Mesenchymal stem cell (in vitro differentiated cells and primary cell): Measurements from ENCODE around the gene TRIM49C. TPM values are rescaled to one million over a fixed set of nuclear protein-coding genes. Genes with fewer than 3 reads are reported as not detected.
"Not testable (repeated sequence)": the region's sequence is repeated elsewhere in the genome, so short reads cannot be mapped to it uniquely, and the experiment has no call there.

Experiments
- DNase-seq: peaks from one replicate; pipeline ENCODE4 v3.0.0-alpha.2; 2013
- H2AFZ ChIP-seq: one replicate; pipeline ENCODE4 v1.6.1; 2013; ENCODE audit warnings: low read depth, mild to moderate bottlenecking, control low read depth, inconsistent platforms, low read length, moderate library complexity
- H2AK5ac ChIP-seq: 2 replicates; pipeline ENCODE4 v1.6.1; 2013; ENCODE audit warnings: low read length, moderate library complexity, mild to moderate bottlenecking, inconsistent platforms; ENCODE audit not compliant: severe bottlenecking
- H2BK120ac ChIP-seq: one replicate; pipeline ENCODE4 v1.6.1; 2013; ENCODE audit warnings: low read depth, mild to moderate bottlenecking, inconsistent platforms, low read length, moderate library complexity
- H2BK12ac ChIP-seq, 2 experiments: one replicate each; pipeline ENCODE4 v1.6.1; 2013; ENCODE audit warnings: inconsistent platforms in 2 of 2, low read length in 2 of 2, mild to moderate bottlenecking in 2 of 2, moderate library complexity in 2 of 2, control low read depth in 1 of 2
- H2BK15ac ChIP-seq: one replicate; pipeline ENCODE4 v1.6.1; 2013; ENCODE audit warnings: mild to moderate bottlenecking, low read depth, inconsistent platforms; ENCODE audit not compliant: poor library complexity, severe bottlenecking
- H2BK5ac ChIP-seq: 2 replicates; pipeline ENCODE4 v1.6.1; 2013; ENCODE audit warnings: low read depth, mild to moderate bottlenecking, low read length, control low read depth, inconsistent platforms; ENCODE audit not compliant: poor library complexity, severe bottlenecking
- H3K14ac ChIP-seq, 2 experiments: one replicate each; pipeline ENCODE4 v1.6.1; 2013; ENCODE audit warnings: inconsistent platforms in 2 of 2, low read length in 2 of 2, control low read depth in 1 of 2, mild to moderate bottlenecking in 1 of 2, moderate library complexity in 1 of 2
- H3K18ac ChIP-seq, 2 experiments: one replicate each; pipeline ENCODE4 v1.6.1; 2013; ENCODE audit warnings: inconsistent platforms in 2 of 2, low read length in 2 of 2, control low read depth in 1 of 2, low read depth in 1 of 2, mild to moderate bottlenecking in 1 of 2
- H3K23ac ChIP-seq, 2 experiments: one replicate each; pipeline ENCODE4 v1.6.1; 2013; ENCODE audit warnings: inconsistent platforms in 2 of 2, low read length in 2 of 2, mild to moderate bottlenecking in 2 of 2, moderate library complexity in 2 of 2, control low read depth in 1 of 2
- H3K27ac ChIP-seq: 2 replicates; pipeline ENCODE4 v1.5.1; 2013; ENCODE audit warnings: mild to moderate bottlenecking, moderate library complexity, low read length, control low read depth, inconsistent platforms; ENCODE audit not compliant: poor library complexity, severe bottlenecking
- H3K27me3 ChIP-seq, 2 experiments: 2 replicates each; pipeline versions ENCODE4 v1.6.1 to v1.7.0; 2013; ENCODE audit warnings: low read length in 2 of 2, mild to moderate bottlenecking in 2 of 2, moderate library complexity in 2 of 2, control low read depth in 1 of 2, inconsistent platforms in 1 of 2; ENCODE audit not compliant: control insufficient read depth in 1 of 2, insufficient read depth in 1 of 2
- H3K36me3 ChIP-seq, 2 experiments: 2 replicates each; pipeline versions ENCODE4 v1.6.1 to v1.7.0; 2013; ENCODE audit warnings: low read length in 2 of 2, control low read depth in 1 of 2, inconsistent platforms in 1 of 2, low read depth in 1 of 2, mild to moderate bottlenecking in 1 of 2; ENCODE audit not compliant: insufficient read depth in 2 of 2, control insufficient read depth in 1 of 2
- H3K4ac ChIP-seq, 2 experiments: one replicate each; pipeline ENCODE4 v1.6.1; 2013; ENCODE audit warnings: inconsistent platforms in 2 of 2, low read length in 2 of 2, mild to moderate bottlenecking in 2 of 2, moderate library complexity in 2 of 2, control low read depth in 1 of 2, low read depth in 1 of 2
- H3K4me1 ChIP-seq: 2 replicates; pipeline ENCODE4 v1.6.1; 2013; ENCODE audit warnings: low read depth, low read length, control low read depth; ENCODE audit not compliant: control insufficient read depth, insufficient read depth
- H3K4me2 ChIP-seq: 2 replicates; pipeline ENCODE4 v1.6.1; 2013; ENCODE audit warnings: low read length, mild to moderate bottlenecking, inconsistent platforms; ENCODE audit not compliant: poor library complexity, severe bottlenecking
- H3K4me3 ChIP-seq, 2 experiments: 2 replicates each; pipeline versions ENCODE4 v1.5.1 to v1.7.0; 2013; ENCODE audit warnings: low read length in 2 of 2, mild to moderate bottlenecking in 2 of 2, control low read depth in 1 of 2, low read depth in 1 of 2; ENCODE audit not compliant: insufficient read depth in 1 of 2
- H3K79me1 ChIP-seq: replicated peaks from 2 replicates; pipeline ENCODE4 v1.6.1; 2013; ENCODE audit warnings: mild to moderate bottlenecking, control low read depth, low read length, inconsistent platforms; ENCODE audit not compliant: poor library complexity, severe bottlenecking
- H3K9ac ChIP-seq: 2 replicates; pipeline ENCODE4 v1.7.0; 2013; ENCODE audit warnings: mild to moderate bottlenecking, low read length, moderate library complexity
- H3K9me3 ChIP-seq: 2 replicates; pipeline ENCODE4 v1.7.0; 2013; ENCODE audit warnings: mild to moderate bottlenecking, low read length; ENCODE audit not compliant: control insufficient read depth
- H4K8ac ChIP-seq: one replicate; pipeline ENCODE4 v1.6.1; 2013; ENCODE audit warnings: inconsistent platforms, mild to moderate bottlenecking, low read length, moderate library complexity
- H4K91ac ChIP-seq: one replicate; pipeline ENCODE4 v1.6.1; 2013; ENCODE audit warnings: mild to moderate bottlenecking, low read length, inconsistent platforms
- WGBS: methylation state at CpG from one replicate; pipeline ENCODE4 v1.1.7; 2013; ENCODE audit warnings: mixed read lengths; 5-methylcytosine and 5-hydroxymethylcytosine counted together
- polyA plus RNA-seq, 2 experiments: library from polyadenylated mRNA; stranded (reverse); fragments of 200-250 nt; gene quantifications; one replicate each; pipeline ENCODE4 v1.2.3, GENCODE V29; 2013

Gene TRIM49C, protein sequence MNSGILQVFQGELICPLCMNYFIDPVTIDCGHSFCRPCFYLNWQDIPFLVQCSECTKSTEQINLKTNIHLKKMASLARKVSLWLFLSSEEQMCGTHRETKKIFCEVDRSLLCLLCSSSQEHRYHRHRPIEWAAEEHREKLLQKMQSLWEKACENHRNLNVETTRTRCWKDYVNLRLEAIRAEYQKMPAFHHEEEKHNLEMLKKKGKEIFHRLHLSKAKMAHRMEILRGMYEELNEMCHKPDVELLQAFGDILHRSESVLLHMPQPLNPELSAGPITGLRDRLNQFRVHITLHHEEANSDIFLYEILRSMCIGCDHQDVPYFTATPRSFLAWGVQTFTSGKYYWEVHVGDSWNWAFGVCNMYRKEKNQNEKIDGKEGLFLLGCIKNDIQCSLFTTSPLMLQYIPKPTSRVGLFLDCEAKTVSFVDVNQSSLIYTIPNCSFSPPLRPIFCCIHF
- polyA plus RNA-seq (2013, experiment 1 of 2), result not detected
- polyA plus RNA-seq (2013, experiment 2 of 2), result not detected

DNA sequence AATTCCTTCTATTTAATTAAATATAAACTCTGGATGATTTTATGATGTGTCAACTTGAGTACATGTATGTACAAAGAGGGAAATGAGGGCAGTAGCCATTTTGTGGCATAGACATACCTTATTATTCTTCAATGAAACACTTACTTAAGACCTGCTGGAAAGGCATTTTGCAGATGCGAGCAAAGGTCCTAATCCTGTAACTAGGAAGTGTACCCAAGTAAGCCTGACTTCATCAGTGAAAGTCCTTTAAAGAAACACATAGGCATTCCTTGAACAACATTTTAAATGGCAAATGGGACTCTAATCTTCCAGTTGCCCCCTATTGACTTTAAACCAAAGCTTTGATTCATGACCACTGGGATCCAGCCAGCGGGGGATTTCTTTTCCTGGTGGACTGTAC lies at the start of gene TRIM49C:
TSS of gene TRIM49C (plus strand) at position 301 of the 400 bp plus-strand sequence. CDS start 4,106 bp downstream, outside the sequence.
- H4K91ac ChIP-seq, H3K18ac ChIP-seq, H2BK12ac ChIP-seq, H3K27ac ChIP-seq, H2BK120ac ChIP-seq, H2AK5ac ChIP-seq, H3K36me3 ChIP-seq, H2BK15ac ChIP-seq, H2AFZ ChIP-seq, H3K4ac ChIP-seq, H3K4me2 ChIP-seq, DNase-seq, H3K27me3 ChIP-seq, H3K4me1 ChIP-seq, H3K9ac ChIP-seq, H2BK5ac ChIP-seq, H3K9me3 ChIP-seq, H4K8ac ChIP-seq, H3K79me1 ChIP-seq, H3K4me3 ChIP-seq, H3K23ac ChIP-seq, H3K14ac ChIP-seq: not testable (repeated sequence)
- WGBS, result no CpG with 5 or more reads among the region's 2 CpGs

- H3K4me2 ChIP-seq, H3K4me3 ChIP-seq: not testable (repeated sequence)
- WGBS, result no CpG with 5 or more reads among the region's 3 CpGs
Measured at GRCh38 chr11:90024184-90024583, 6.7 kb upstream of the TRIM49C start.

DNA sequence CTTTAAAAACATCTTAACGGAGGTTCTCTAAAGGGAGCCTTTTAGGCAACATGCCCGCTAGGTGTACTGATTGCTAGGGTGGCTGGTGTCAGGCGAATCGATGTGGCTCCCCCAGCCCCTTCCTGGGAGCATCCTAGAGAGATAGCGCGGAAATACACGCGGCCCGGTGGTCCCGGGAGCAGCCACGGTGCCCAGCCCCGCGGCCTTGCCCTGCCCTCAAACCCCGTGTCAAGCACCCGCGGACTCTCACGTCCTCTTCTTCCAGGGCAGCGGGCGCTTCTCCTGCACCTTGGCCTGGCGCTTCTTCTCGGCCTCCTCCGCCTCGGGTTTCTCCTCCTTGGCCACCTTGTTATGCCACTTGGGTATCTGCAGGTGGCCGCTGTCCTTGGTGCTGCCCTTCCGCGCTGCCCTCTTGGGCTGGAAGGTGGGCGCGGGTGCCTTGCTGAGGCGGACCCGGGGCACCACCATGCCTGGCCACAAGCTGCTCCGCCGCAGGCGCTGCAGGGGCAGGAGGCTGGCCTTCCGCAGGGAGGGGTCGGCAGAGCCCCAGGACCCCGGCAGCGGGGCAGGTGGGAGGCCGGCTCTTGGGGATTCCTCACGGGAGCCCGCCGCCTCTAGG lies 20.8 kb downstream of the TRIM49C start:
- H3K9ac ChIP-seq, H2BK5ac ChIP-seq, H2AFZ ChIP-seq, H4K8ac ChIP-seq, H2BK12ac ChIP-seq, H3K4me3 ChIP-seq, H3K4ac ChIP-seq, H3K36me3 ChIP-seq, H3K9me3 ChIP-seq, H4K91ac ChIP-seq, H3K27ac ChIP-seq, H3K23ac ChIP-seq, H3K4me2 ChIP-seq, H2BK120ac ChIP-seq, H3K4me1 ChIP-seq, H3K18ac ChIP-seq, H3K14ac ChIP-seq, H3K79me1 ChIP-seq, H2AK5ac ChIP-seq, DNase-seq, H3K27me3 ChIP-seq, H2BK15ac ChIP-seq: not testable (repeated sequence)
- 80% methylated on average over 13 of the region's 41 CpGs for WGBS

More at GRCh38 chr11:90024184-90024583, 6.7 kb upstream of the TRIM49C start:
- H3K4me1 ChIP-seq, H3K14ac ChIP-seq, H2BK5ac ChIP-seq, H2AFZ ChIP-seq, H2BK120ac ChIP-seq, H3K27me3 ChIP-seq, H3K18ac ChIP-seq, H3K23ac ChIP-seq, H2BK12ac ChIP-seq, H3K9ac ChIP-seq, H3K36me3 ChIP-seq, H2AK5ac ChIP-seq, H3K9me3 ChIP-seq, DNase-seq, H2BK15ac ChIP-seq, H3K79me1 ChIP-seq, H3K4ac ChIP-seq, H4K91ac ChIP-seq, H3K27ac ChIP-seq, H4K8ac ChIP-seq: not testable (repeated sequence)

- not testable (repeated sequence) for H2BK12ac ChIP-seq, H3K79me1 ChIP-seq
- WGBS, result no CpG with 5 or more reads among the region's 33 CpGs
Measured at GRCh38 chr11:90052311-90052710, 21.4 kb downstream of the TRIM49C start.

More at GRCh38 chr11:90052311-90052710, 21.4 kb downstream of the TRIM49C start:
- H2AK5ac ChIP-seq, H3K14ac ChIP-seq, H2BK5ac ChIP-seq, H3K36me3 ChIP-seq, H2BK120ac ChIP-seq, H2AFZ ChIP-seq, H3K4me1 ChIP-seq, H3K4me3 ChIP-seq, H4K91ac ChIP-seq, H3K4me2 ChIP-seq, H4K8ac ChIP-seq, H3K27ac ChIP-seq, H3K23ac ChIP-seq, H2BK15ac ChIP-seq, H3K9me3 ChIP-seq, DNase-seq, H3K27me3 ChIP-seq, H3K4ac ChIP-seq, H3K18ac ChIP-seq, H3K9ac ChIP-seq: not testable (repeated sequence)
